GM23338 (cell line): ENCODE data around the gene NRF1. TPM values are rescaled to one million over a fixed set of nuclear protein-coding genes. Genes with fewer than 3 reads are reported as not detected.

Experiments
- ATAC-seq: fragments of 200-7000 bp; cut with Tn5 transposase; 3 replicates; pipeline ENCODE4 v1.9.1; 2020
- DNase-seq: peaks from one replicate; pipeline ENCODE4 v3.0.0-alpha.2; 2015; ENCODE audit warnings: low spot score
- H2AFZ ChIP-seq: fragments of 200-600 bp; sonication (generic); 2 replicates; pipeline ENCODE4 v1.8.0; 2016; ENCODE audit warnings: antibody characterized with exemption, mild to moderate bottlenecking, moderate library complexity
- H3F3A ChIP-seq: fragments of 200-600 bp; sonication (generic); replicated peaks from 2 replicates; pipeline ENCODE4 v1.8.0; 2017; ENCODE audit warnings: antibody characterized with exemption, mixed run types, low read depth
- H3K27ac ChIP-seq: fragments of 200-600 bp; sonication (generic); 2 replicates; pipeline ENCODE4 v1.6.1; 2016; ENCODE audit warnings: low read depth
- H3K27me3 ChIP-seq: fragments of 200-600 bp; sonication (generic); 2 replicates; pipeline ENCODE4 v1.8.0; 2016; ENCODE audit warnings: mild to moderate bottlenecking, mixed run types, moderate library complexity; ENCODE audit not compliant: insufficient read depth
- H3K36me3 ChIP-seq: fragments of 200-600 bp; sonication (generic); 2 replicates; pipeline ENCODE4 v1.8.0; 2016; ENCODE audit warnings: mild to moderate bottlenecking; ENCODE audit not compliant: insufficient read depth
- H3K4me1 ChIP-seq: fragments of 200-600 bp; sonication (generic); 2 replicates; pipeline ENCODE4 v1.8.0; 2016; ENCODE audit warnings: mild to moderate bottlenecking, moderate library complexity; ENCODE audit not compliant: insufficient read depth
- H3K4me2 ChIP-seq: fragments of 200-600 bp; sonication (generic); 2 replicates; pipeline ENCODE4 v1.7.1; 2017; ENCODE audit warnings: mixed run types
- H3K4me3 ChIP-seq: fragments of 200-600 bp; sonication (generic); 2 replicates; pipeline ENCODE4 v1.6.1; 2016; ENCODE audit warnings: mixed run types
- H3K79me2 ChIP-seq: fragments of 200-600 bp; sonication (generic); replicated peaks from 2 replicates; pipeline ENCODE4 v1.8.0; 2017; ENCODE audit warnings: mild to moderate bottlenecking; ENCODE audit not compliant: insufficient read depth
- H3K9me2 ChIP-seq: fragments of 200-600 bp; sonication (generic); 2 replicates; pipeline ENCODE4 v1.8.0; 2017; ENCODE audit not compliant: insufficient read depth
- H4K20me1 ChIP-seq: fragments of 200-600 bp; sonication (generic); replicated peaks from 2 replicates; pipeline ENCODE4 v1.8.0; 2017; ENCODE audit warnings: mild to moderate bottlenecking; ENCODE audit not compliant: insufficient read depth
- H3K27ac Mint-ChIP-seq: 2 replicates; pipeline ENCODE4 v1.8.0; 2020; ENCODE audit warnings: inconsistent platforms, mild to moderate bottlenecking, moderate library complexity, mixed read lengths
- H3K27me3 Mint-ChIP-seq: 3 replicates; pipeline ENCODE4 v1.8.0; 2022; ENCODE audit warnings: low read depth, mild to moderate bottlenecking, moderate library complexity, mixed read lengths, inconsistent platforms; ENCODE audit not compliant: insufficient read depth, poor library complexity
- H3K36me3 Mint-ChIP-seq: 3 replicates; pipeline ENCODE4 v1.8.0; 2021; ENCODE audit warnings: low read depth, mild to moderate bottlenecking, inconsistent platforms, moderate library complexity, mixed read lengths
- H3K4me1 Mint-ChIP-seq: 3 replicates; pipeline ENCODE4 v1.8.0; 2020; ENCODE audit warnings: mild to moderate bottlenecking, inconsistent platforms, mixed read lengths
- H3K4me3 Mint-ChIP-seq: 3 replicates; pipeline ENCODE4 v1.8.0; 2021; ENCODE audit warnings: moderate library complexity, mild to moderate bottlenecking, inconsistent platforms, mixed read lengths
- H3K9me3 Mint-ChIP-seq: 3 replicates; pipeline ENCODE4 v1.8.0; 2020; ENCODE audit warnings: moderate library complexity, mild to moderate bottlenecking, inconsistent platforms, mixed read lengths
- CTCF ChIP-seq, 2 experiments: fragments of 200-600 bp in 1 of 2; sonication (generic) in 1 of 2; conservative IDR thresholded peaks; 2 replicates each; pipeline versions ENCODE4 v1.5.1 to v1.6.1; 2016 to 2017; ENCODE audit warnings: antibody characterized with exemption in 2 of 2, low read depth in 2 of 2, mild to moderate bottlenecking in 2 of 2, moderate library complexity in 1 of 2
- ETS1 ChIP-seq: IDR thresholded peaks from 2 replicates; pipeline ENCODE4 v1.6.1; 2016; ENCODE audit warnings: antibody characterized with exemption
- EZH2phosphoT487 ChIP-seq: fragments of 200-600 bp; sonication (generic); IDR thresholded peaks from one replicate; pipeline ENCODE4 v1.8.1; 2018; ENCODE audit warnings: antibody characterized with exemption; ENCODE audit not compliant: unreplicated experiment
- JUNB ChIP-seq: IDR thresholded peaks from one replicate; pipeline ENCODE4 v1.6.1; 2016; ENCODE audit warnings: antibody characterized with exemption; ENCODE audit not compliant: unreplicated experiment
- NANOG ChIP-seq: IDR thresholded peaks from 2 replicates; pipeline ENCODE4 v1.6.1; 2016; ENCODE audit warnings: antibody characterized with exemption, borderline replicate concordance
- POLR2AphosphoS5 ChIP-seq: IDR thresholded peaks from 2 replicates; pipeline ENCODE4 v1.6.1; 2016; ENCODE audit warnings: antibody characterized with exemption, low read depth
- STAT1 ChIP-seq: IDR thresholded peaks from one replicate; pipeline ENCODE4 v1.6.1; 2016; ENCODE audit warnings: antibody characterized with exemption; ENCODE audit not compliant: unreplicated experiment
- ZNF114 ChIP-seq: fragments of 250-450 bp; sonication (Bioruptor Pico); IDR thresholded peaks from 2 replicates; pipeline ENCODE4 v1.5.0; 2020; ENCODE audit warnings: mild to moderate bottlenecking, moderate library complexity
- ZNF331 ChIP-seq: fragments of 250-450 bp; sonication (Bioruptor Pico); IDR thresholded peaks from 2 replicates; pipeline ENCODE4 v1.5.0; 2020; ENCODE audit warnings: low read depth, mild to moderate bottlenecking, moderate library complexity
- ZNF462 ChIP-seq: fragments of 250-450 bp; sonication (Bioruptor Pico); IDR thresholded peaks from 2 replicates; pipeline ENCODE4 v1.5.0; 2020; ENCODE audit warnings: mild to moderate bottlenecking, moderate library complexity
- polyA plus RNA-seq: library from polyadenylated mRNA; unstranded; fragments of >200 nt; fragmentation: Nextera tagmentation; extraction: Ambion mirVana; gene quantifications from 2 replicates; pipeline ENCODE4 v1.2.1, GENCODE V29; 2016
- total RNA-seq: library from RNA; depleted of rRNA; stranded (reverse); fragments of >200 nt; shearing (Covaris generic); gene quantifications from 2 replicates; pipeline ENCODE4 v1.2.3, GENCODE V29; 2014

NRF1 gene
- total and polyA plus RNA-seq, 2 experiments from 2014 or later = 5.3 to 24.6 TPM

- peaks cover 20% of the 10 kb centered on the region for H3K36me3 Mint-ChIP-seq
- peak; percentile 63 for ATAC-seq
- H3K4me3 Mint-ChIP-seq = no peak overlapping the region
Observed at GRCh38 chr7:129607471-129608120, 3.9 kb upstream of the NRF1 start.

GRCh38 chr7:129609666-129610065 lies 1.9 kb upstream of the NRF1 start:
- H3K4me1 Mint-ChIP-seq = peaks cover 32% of the 10 kb centered on the region
- no peaks in the 10 kb centered on the region for H3F3A ChIP-seq
- H3K27me3 Mint-ChIP-seq = peaks cover 17% of the 10 kb centered on the region
- H3K79me2 ChIP-seq = peaks cover 30% of the 10 kb centered on the region
- H3K4me2 ChIP-seq = no peak overlapping the region
- no peak for ATAC-seq
- peaks cover 20% of the 10 kb centered on the region for H3K36me3 Mint-ChIP-seq
- no peak for DNase-seq
- peaks cover 41% of the 10 kb centered on the region for H4K20me1 ChIP-seq
- H3K9me2 ChIP-seq = no peaks in the 10 kb centered on the region
- H2AFZ ChIP-seq = no peak overlapping the region
- no peaks in the 10 kb centered on the region for H3K27me3 ChIP-seq
- H3K27ac Mint-ChIP-seq = no peak overlapping the region
- peak overlapping the region; percentile 89 for H3K4me3 Mint-ChIP-seq
- H3K9me3 Mint-ChIP-seq = no peaks in the 10 kb centered on the region; the same call in 2 of the 3 replicates
- no peaks in the 10 kb centered on the region; the same call in 1 of the 2 replicates for H3K36me3 ChIP-seq
- no peak overlapping the region for H3K4me3 ChIP-seq
- no peak overlapping the region for H3K27ac ChIP-seq
- H3K4me1 ChIP-seq = peaks cover 12% of the 10 kb centered on the region
- TF ChIP-seq ZNF331 (CRISPR knock-in tag) (no peak), JUNB (no peak), ZNF462 (CRISPR knock-in tag) (no peak), EZH2phosphoT487 (no peak), NANOG (no peak), ETS1 (no peak), POLR2AphosphoS5 (no peak), ZNF114 (no peak)

More at GRCh38 chr7:129607471-129608120, 3.9 kb upstream of the NRF1 start:
- H4K20me1 ChIP-seq = peaks cover 25% of the 10 kb centered on the region; the same call in 1 of the 2 replicates
- 0 out of 2 replicates have a peak, but pooled peaks cover under 1% of the 10 kb centered on the region for H3K4me1 ChIP-seq
- H3K27ac ChIP-seq = no peak overlapping the region
- H3K4me2 ChIP-seq = no peak overlapping the region
- no peaks in the 10 kb centered on the region; the same call in 1 of the 2 replicates for H3K36me3 ChIP-seq
- H3K79me2 ChIP-seq = peaks cover 9% of the 10 kb centered on the region
- H3K27me3 ChIP-seq = no peaks in the 10 kb centered on the region
- TF ChIP-seq EZH2phosphoT487 = no peak
- TF ChIP-seq STAT1 = no peak
- peak; percentile 84 to 88 for TF ChIP-seq CTCF (conservative IDR thresholded peaks at IDR 0.05; ENCODE audit: low read depth in 2 of 2)
- peaks cover 13% of the 10 kb centered on the region for H3K27me3 Mint-ChIP-seq
- no peaks in the 10 kb centered on the region; the same call in 2 of the 3 replicates for H3K9me3 Mint-ChIP-seq
- no peaks in the 10 kb centered on the region for H3K9me2 ChIP-seq
- H2AFZ ChIP-seq = no peak overlapping the region
- H3K4me1 Mint-ChIP-seq = peaks cover 19% of the 10 kb centered on the region
- H3F3A ChIP-seq = no peaks in the 10 kb centered on the region
- peak; percentile 82 for DNase-seq
- no peak overlapping the region for H3K27ac Mint-ChIP-seq
- no peak overlapping the region for H3K4me3 ChIP-seq
